Hindlimb muscle (tissue), 1 donor: ENCODE measurements around the gene SRPK3. TPM values are rescaled to one million over a fixed set of nuclear protein-coding genes. Genes with fewer than 3 reads are reported as not detected.

ENCODE experiments used
- DNase-seq: peaks from one replicate; pipeline ENCODE4 v3.0.0-alpha.2; 2013
- polyA plus RNA-seq: library from polyadenylated mRNA; unstranded; fragments of 120-200 nt; gene quantifications from one replicate; pipeline ENCODE4 v1.2.1, GENCODE V29; 2013; ENCODE audit not compliant: insufficient read length

Gene SRPK3
- polyA plus RNA-seq, 1 donor: 318 TPM

DNA sequence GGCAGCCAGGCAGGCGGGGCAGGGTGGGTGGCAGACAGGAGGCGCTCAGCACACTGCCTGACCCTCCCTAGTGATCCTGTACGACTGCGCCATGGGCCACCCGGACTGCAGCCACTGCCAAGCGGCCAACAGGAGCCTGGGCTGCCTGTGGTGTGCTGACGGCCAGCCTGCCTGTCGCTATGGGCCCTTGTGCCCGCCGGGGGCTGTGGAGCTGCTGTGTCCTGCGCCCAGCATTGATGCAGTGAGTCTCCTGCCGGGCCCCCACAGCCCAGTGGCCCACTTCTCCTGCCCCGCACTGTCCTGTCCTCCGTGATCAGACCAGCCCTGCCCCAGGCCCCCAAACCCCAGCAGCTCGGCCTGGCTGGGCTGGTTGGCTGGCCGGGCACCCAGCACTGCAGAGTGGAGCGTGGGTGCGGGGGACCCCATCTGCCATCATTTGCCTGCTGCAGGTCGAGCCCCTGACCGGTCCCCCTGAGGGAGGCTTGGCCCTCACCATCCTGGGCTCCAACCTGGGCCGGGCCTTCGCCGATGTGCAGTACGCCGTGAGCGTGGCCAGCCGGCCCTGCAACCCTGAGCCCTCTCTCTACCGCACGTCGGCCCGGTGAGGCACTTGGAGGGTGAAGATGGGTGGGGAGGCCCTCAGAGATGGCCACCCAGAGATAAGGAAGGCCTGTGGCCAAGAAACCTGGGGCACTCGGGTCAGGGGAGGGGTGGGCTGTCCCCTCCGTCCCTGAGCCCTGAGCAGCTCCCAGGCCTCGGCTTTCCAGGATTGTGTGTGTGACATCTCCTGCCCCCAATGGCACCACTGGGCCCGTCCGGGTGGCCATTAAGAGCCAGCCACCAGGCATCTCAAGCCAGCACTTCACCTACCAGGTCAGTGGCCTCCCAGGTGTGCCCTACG lies 9.2 kb upstream of the SRPK3 start:
- DNase-seq: no peak

- no peak for DNase-seq
These were observed 8.3 kb upstream of the SRPK3 start for GRCh38 chrX:153772316-153773217.

- DNase-seq: no peak
These were observed 7.6 kb upstream of the SRPK3 start for GRCh38 chrX:153773218-153773611.

DNA sequence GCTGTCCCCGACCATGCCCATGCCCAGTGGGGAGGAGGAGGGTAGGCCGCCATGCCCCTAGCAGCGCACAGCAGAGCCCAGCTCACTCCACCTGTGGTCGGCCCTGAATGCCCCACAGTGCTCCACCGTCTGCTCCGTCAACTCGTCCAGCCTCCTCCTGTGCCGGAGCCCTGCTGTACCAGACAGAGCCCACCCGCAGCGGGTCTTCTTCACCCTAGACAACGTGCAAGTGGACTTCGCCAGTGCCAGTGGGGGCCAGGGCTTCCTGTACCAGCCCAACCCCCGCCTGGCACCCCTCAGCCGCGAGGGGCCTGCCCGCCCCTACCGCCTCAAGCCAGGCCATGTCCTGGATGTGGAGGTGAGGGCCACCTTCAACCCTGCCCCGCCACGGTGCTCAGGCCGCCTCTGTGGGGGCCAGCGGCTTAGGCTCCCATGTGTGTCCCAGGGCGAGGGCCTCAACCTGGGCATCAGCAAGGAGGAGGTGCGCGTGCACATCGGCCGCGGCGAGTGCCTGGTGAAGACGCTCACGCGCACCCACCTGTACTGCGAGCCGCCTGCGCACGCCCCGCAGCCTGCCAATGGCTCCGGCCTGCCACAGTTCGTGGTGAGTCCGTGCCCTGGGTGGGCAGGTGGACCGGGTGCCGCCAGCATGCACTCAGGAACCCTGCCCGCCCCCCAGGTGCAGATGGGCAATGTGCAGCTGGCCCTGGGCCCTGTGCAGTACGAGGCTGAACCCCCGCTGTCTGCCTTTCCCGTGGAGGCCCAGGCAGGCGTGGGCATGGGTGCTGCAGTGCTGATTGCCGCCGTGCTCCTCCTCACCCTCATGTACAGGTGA lies 6.9 kb upstream of the SRPK3 start:
- DNase-seq: no peak

DNA sequence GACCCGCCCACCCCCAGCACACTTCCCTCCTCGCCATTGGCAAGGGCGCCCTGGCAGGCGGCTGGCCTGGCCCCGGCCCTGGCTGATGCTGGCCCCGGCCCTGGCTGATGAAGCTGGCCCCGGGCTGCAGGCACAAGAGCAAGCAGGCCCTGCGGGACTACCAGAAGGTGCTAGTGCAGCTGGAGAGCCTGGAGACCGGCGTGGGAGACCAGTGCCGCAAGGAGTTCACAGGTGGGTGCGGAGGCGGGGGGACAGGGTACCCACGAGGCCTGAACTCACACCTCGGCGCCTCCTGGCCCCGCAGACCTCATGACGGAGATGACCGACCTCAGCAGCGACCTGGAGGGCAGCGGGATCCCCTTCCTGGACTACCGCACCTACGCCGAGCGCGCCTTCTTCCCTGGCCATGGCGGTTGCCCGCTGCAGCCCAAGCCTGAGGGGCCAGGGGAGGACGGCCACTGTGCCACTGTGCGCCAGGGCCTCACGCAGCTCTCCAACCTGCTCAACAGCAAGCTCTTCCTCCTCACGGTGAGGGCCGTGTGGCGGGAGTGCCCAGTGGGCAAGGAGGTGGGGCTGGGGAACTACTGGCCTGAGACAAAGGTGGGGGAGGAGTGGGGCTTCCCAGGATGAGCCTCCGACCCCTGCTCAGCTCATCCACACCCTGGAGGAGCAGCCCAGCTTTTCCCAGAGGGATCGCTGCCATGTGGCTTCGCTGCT lies 6.1 kb upstream of the SRPK3 start:
- no peak for DNase-seq

DNA sequence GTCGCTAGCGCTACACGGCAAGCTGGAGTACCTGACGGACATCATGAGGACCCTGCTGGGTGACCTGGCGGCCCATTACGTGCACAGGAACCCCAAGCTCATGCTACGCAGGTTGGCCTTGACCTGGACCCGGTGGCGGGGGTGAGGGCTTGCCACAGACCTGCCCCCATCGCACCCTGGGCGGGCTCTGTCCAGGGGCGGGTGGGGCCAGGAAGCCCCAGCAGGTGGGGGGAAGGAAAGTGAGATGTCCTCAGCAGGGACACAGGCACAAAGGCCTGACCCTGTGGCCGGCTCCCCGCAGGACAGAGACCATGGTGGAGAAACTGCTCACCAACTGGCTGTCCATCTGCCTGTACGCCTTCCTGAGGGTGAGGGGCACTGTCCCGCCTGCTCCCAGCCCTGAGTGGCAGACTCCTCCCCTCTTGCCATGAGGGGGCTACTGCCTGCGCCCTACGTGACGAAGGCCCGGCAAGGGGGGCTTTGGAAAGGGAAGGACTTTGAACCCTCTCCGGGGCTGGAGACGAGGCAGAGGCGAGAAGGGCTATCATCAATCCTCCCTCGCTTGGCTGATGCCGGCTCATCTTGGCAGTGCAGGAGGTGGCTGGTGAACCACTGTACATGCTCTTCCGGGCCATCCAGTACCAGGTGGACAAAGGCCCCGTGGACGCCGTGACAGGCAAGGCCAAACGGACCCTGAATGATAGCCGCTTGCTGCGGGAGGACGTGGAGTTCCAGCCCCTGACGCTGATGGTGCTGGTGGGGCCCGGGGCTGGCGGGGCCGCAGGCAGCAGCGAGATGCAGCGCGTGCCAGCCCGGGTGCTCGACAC lies 5.3 kb upstream of the SRPK3 start:
- DNase-seq: no peak

GRCh38 chrX:153776120-153776599 lies 4.7 kb upstream of the SRPK3 start:
- DNase-seq: no peak

DNA sequence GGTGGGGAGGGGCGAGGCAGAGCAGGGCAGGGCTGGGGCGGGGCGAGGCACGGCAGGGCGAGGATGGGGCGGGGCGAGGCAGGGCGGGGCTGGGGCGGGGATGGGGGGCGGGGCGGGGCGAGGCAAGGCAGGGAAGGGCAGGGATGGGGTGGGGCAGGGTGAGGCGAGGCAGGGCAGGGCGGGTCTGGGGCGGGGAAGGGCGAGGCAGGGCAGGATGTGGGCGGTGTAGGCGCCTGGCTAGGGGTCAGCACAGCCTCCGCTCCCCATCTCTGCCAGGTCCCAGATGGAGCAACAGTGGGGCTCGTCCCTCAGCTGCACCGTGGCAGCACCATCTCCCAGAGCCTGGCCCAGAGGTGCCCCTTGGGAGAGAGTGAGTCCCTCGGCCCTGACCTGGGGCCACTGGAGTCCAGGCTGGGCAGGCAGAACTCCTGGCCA lies 4.2 kb upstream of the SRPK3 start:
- DNase-seq: no peak

DNA sequence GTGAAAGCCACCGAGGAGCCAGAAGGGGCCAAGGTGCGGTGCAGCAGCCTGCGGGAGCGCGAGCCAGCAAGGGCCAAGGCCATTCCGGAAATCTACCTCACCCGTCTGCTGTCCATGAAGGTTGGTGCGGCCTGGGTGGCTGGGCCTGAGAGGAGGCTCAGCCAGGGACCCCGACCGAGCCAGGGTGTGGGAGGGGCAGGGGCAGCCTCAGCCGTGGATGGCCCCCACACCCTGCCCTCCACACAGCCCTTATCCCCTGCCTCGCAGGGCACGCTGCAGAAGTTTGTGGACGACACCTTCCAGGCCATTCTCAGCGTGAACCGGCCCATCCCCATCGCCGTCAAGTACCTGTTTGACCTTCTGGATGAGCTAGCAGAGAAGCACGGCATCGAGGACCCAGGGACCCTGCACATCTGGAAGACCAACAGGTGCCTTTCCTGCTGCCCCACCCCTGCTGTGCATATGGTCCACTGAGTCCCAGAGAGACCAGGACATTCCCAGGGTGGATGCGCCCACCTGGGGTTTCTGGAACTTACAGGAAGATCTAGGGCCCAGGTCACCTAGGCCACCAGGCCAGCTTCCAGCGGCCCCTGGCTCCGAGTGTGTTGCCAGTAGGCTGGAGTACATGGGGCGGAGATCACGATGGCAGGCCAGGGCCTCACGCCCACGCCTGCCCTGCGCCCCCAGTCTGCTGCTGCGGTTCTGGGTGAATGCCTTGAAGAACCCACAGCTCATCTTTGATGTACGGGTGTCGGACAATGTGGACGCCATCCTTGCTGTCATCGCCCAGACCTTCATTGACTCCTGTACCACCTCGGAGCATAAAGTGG lies 3.4 kb upstream of the SRPK3 start:
- no peak for DNase-seq

DNA sequence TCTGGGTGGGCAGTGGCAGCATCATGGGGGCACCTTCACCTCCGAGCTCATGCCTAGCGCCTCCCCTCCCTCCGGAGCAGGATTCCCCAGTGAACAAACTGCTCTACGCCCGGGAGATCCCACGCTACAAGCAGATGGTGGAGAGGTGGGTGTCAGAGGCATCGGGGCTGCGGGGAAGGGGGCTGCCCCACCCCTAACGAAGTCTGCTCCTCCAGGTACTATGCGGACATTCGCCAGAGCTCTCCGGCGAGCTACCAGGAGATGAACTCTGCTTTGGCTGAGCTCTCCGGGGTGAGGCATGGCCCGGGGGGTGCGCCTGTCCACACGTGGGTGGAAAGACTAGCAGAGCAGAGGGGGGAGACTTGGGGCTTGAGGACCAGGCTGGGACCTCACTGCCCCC lies 2.7 kb upstream of the SRPK3 start:
- DNase-seq: no peak

- DNase-seq: no peak
These were observed 2.1 kb upstream of the SRPK3 start for GRCh38 chrX:153778684-153779101.

DNA sequence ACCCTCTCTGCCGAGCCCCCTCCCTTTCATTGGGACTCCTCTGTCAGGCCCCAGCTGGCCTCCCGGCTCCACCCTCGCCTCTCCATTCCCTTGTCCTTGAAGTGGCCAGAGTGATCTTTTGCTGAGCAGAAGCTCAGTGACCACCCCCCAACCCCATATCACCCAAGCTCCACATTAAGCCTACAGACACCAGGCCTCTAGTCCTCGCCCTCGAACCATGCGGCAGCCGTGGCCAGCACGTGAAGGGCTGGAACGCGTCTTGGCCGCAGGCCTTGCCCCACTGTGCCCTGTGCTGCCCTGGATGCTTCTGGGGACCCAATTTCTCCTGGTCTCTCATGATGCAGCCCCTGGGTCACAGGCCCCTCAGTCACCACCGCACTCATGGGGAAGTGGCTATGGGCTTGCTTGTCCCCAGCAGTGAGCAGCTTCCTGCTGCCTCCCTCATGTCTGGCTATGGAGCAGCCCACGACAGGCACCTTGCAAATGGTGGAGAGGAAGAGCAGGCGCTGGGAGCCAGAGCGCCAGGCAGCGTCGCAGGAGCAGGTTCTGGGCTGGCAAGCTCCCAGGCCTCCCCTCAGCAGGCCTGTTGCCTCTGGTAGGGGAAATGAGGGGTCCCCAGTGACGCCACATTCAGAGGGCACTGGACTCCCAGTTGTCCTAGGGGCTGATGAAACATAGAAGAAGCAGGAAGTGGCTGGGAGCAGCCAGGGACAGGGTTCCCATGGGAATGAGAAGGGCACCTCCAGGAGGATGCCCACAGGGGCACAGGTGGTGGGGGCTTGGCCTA lies 757 bp upstream of the SRPK3 start:
- no peak for DNase-seq

- no peak for DNase-seq
These were observed 697 bp downstream of the SRPK3 start for GRCh38 chrX:153781428-153782047.

DNA sequence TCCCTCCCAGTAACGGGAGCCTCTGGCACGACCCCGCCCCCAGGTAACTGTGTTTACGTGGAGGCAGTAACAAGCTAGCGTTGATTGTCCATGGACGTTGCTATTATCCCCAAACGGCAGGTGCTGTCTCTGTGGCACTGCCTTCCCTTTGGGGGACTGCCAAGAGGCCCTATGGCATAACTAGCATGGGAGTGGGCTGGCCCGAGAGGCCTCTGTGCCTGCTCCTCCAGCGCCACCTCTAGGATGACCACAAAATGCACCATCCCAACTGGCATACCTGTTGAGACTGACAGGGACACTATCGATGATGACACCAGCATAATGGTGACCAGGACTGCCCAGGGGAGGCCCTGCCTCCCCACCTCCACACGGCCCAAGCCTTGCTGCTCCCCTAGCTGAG lies 1.5 kb downstream of the SRPK3 start:
- DNase-seq: no peak

- no peak for DNase-seq
These were observed 2.0 kb downstream of the SRPK3 start for GRCh38 chrX:153782871-153783270.

DNA sequence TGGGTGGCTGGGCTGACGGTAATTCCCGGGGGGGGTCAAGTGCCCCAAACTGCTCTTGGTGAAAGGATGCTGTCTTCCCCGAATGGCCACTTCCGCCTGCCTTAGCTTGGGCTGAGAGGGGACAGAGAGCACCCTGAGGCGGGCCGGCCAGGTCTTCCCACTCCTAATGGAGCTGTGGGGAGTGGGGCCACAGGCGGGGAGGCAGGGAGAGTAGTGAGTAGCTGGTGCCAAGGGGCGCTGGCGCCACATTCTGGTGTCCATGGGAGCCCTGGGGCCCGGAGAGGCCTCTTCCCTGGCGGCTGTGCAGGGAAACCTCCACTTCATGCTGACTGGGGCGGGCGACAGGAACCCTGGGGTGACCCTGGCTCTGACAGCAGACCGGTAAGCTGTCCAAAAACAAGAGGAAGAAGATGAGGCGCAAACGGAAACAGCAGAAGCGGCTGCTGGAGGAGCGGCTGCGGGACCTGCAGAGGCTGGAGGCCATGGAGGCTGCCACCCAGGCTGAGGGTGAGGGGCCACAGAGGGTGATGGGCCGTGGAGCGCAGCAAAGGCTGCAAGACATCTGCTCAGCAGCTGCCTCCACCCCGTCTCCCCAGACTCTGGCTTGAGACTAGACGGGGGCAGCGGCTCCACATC lies 2.7 kb downstream of the SRPK3 start:
- DNase-seq: no peak

- no peak for DNase-seq
These were observed 3.6 kb downstream of the SRPK3 start for GRCh38 chrX:153784325-153784967.
